Astrocyte of the cerebellum (primary cell): ENCODE measurements around the gene APC2.

Source experiments
- DNase-seq: peaks from one replicate; pipeline ENCODE4 v3.0.0-alpha.2; 2011; ENCODE audit warnings: low read depth
- H3K4me3 ChIP-seq: 2 replicates; pipeline ENCODE4 v1.5.1; 2011; ENCODE audit warnings: mild to moderate bottlenecking, low read depth, low read length, moderate library complexity
- in situ Hi-C: cut with HindIII; loops from 2 replicates; pipeline ENCODE4 v1.10.0; 2017; ENCODE audit warnings: low sequenced_read_pairs
- TF ChIP-seq, protein P1 (sequence below): IDR thresholded peaks from 2 replicates; pipeline ENCODE4 v1.5.1; 2012; ENCODE audit warnings: low read length, low read depth, moderate library complexity, mild to moderate bottlenecking; ENCODE audit errors: missing control alignments

APC2 gene

DNA sequence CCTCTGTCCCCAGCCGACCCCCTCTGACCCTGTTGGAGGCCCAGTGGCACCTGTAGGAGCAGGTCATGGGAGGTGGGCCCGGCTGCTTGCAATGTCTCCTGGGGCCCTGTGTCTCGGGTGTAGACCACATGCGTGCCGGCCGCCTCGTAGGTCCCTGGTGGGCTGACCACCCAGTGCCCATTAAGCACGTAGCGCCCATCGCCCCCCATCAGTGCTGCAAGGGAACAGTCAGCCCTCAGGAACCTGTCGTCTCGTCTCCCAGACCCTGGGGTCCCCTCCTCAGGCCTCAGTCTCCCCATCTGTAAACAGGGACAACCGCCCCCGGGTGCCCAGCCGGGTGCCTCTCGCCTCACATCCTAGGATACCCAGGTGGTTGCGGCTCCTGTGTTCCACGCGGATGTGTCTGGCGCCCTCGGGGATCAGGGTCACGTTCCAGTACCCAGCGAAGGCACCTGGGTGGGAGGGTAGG lies 57.3 kb downstream of the APC2 start:
- no peak for DNase-seq
- in situ Hi-C loops = no loop called here
- TF ChIP-seq, protein P1, sequence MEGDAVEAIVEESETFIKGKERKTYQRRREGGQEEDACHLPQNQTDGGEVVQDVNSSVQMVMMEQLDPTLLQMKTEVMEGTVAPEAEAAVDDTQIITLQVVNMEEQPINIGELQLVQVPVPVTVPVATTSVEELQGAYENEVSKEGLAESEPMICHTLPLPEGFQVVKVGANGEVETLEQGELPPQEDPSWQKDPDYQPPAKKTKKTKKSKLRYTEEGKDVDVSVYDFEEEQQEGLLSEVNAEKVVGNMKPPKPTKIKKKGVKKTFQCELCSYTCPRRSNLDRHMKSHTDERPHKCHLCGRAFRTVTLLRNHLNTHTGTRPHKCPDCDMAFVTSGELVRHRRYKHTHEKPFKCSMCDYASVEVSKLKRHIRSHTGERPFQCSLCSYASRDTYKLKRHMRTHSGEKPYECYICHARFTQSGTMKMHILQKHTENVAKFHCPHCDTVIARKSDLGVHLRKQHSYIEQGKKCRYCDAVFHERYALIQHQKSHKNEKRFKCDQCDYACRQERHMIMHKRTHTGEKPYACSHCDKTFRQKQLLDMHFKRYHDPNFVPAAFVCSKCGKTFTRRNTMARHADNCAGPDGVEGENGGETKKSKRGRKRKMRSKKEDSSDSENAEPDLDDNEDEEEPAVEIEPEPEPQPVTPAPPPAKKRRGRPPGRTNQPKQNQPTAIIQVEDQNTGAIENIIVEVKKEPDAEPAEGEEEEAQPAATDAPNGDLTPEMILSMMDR = no peak
- no peak overlapping the region for H3K4me3 ChIP-seq

DNA sequence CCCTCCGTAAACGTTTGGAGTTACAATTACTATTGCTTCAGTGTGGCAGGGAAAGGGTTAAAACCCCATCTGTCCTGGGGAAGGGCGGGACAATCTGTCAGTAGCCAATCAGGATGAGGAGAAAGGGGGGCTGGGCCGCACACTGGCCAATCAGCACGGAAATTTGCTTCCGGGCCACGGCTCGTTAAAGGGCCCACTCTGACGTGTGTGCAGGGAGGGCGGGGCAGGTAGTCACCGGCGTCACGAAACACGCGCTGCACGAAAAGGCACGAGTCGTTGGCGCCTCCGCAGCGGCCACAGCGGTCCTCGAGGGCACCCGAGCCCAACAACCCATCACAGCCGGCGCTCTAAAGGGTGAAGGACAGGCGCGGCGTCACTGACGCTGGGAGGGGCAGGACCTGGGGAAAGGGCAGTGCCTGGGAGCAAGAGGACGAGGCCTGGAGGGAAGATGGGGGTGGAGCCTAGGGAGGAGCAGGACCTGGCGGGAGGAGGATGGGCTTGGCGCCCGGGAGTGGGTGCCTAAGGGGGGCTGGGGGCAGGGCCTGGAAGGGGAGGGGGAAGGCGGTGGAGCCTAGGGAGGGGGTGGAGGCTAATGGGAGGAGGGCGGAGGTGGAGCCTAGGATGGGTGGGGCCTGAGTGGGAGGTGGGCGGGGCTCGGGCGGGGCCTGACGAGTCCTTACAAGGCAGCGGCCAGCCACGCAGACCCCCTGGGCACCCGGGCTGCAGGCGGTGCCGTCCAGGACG lies 58.0 kb downstream of the APC2 start:
- H3K4me3 ChIP-seq = peak overlapping the region; percentile 43
- in situ Hi-C loops = no loop called here
- DNase-seq = peak; percentile 89
- TF ChIP-seq, protein P1 = no peak

DNA sequence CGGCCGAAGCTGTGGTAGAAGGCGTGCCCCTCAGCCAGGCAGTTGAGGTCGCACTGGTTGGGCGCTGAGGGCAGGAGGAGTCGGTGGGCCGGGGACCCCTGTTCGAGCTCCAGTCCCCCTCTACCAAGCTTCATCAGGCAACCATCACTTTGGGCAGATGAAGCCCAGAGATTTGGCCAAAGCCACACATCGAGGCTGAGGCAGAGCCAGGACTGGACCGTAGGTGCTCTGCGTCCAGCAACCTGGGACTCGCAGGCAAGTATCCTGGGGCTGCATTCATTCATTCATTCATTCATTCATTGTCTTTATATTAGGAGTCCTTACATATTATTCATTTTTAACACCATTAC lies 58.6 kb downstream of the APC2 start:
- in situ Hi-C loops = no loop called here
- TF ChIP-seq, protein P1 = no peak
- DNase-seq = no peak
- H3K4me3 ChIP-seq = peak overlapping the region; percentile 21

DNA sequence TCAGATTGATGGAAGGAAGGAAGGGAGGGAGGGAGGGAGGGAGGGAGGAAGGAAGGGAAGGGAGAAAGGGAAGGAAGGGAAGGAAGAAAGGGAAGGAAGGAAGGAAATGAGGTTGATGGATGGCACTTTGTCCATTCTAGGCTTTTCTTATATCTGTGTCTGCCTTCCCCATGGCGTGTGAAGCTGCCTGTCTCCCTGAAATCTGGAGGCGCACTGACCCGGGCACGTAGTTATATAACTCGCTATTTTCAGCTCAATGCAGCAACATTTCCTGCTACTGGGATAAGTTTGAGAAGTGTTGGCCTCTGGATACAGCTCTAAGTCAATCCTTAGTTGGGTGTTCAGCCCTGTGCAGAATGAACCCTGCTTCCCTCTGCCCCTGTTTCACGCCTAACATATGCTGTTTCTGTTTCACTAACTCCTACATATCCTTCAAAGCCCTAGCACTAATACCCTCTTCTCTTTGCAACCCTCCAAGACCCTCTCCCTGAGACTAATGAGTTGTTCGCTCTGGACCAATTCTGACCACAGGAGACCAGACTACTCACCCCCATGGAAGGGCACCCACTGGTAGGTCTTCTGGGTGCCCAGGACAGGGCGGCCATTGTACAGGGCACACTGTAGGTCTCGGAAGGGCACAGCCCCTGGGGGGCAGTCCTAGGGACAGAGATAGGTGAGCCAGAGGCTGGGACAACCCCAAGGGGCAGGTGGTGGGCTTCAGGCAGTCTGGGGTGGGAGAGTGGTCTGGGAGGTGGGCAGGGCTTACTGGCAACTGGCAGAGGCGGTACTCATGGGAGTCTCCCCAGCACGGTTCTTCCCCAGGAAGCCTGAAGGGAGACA lies 59.9 kb downstream of the APC2 start:
- TF ChIP-seq, protein P1 = no peak
- no peak overlapping the region for H3K4me3 ChIP-seq
- DNase-seq = no peak
- in situ Hi-C loops = no loop called here

DNA sequence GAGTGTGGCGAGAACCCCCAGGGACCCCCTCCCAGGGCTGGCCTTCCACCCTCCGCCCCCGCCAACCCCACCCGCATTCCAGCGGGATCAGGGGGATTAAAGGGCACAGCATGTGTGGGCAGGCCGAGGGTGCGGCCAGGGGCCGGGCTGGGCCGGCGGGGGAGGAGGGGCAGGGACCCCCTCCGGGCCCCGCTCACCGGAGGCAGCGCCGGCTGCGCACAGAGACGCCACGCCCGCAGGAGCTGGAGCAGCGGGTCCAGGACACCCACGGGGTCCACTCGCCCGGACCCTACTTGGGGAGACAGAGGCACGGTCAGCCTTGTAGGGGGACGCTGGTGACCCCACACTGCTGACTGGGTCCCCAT lies 60.5 kb downstream of the APC2 start:
- no peak overlapping the region for H3K4me3 ChIP-seq
- in situ Hi-C loops = no loop called here
- no peak for DNase-seq
- TF ChIP-seq, protein P1 = no peak

DNA sequence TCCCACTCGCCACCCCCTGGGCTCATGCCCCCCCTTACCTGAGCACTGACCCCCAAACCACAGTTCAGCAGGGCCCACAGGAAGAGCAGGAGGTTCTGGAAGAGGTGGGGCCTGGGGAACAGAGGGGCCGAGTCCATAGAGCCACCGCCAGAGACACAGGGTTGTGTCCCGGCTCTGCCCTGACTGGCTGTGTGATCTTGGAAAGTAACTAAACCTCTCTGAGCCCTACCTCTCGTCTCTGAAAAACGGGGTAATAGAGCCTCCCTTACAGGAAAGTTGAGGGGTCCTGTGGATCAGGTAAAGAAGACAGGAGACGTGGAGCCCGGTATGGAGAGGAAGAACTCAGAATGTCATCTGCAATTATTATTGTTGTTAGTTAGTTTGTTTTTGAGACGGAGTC lies 60.9 kb downstream of the APC2 start:
- no peak for DNase-seq
- TF ChIP-seq, protein P1 = no peak
- in situ Hi-C loops = no loop called here
- H3K4me3 ChIP-seq = no peak overlapping the region
